SK-N-SH (cell line): ENCODE data around the gene BOC. TPM values are rescaled to one million over a fixed set of nuclear protein-coding genes. Genes with fewer than 3 reads are reported as not detected.

Experiments
- CTCF ChIA-PET: fragments of 300-600, 350-600 bp; formaldehyde crosslinking; extraction: SDS; loops from one replicate; lab custom pipeline; 2021; lab: Yijun Ruan, JAX
- POLR2A ChIA-PET: fragments of 350-600 bp; sonication (Branson Sonifier 250); formaldehyde crosslinking; extraction: SDS; loops from one replicate; lab custom pipeline; 2020; ENCODE audit warnings: antibody characterized with exemption, inconsistent platforms; lab: Yijun Ruan, JAX
- DNase-seq: peaks from one replicate; pipeline ENCODE4 v3.0.0; 2012
- H2AFZ ChIP-seq: fragments of 200-600 bp; sonication (generic); 2 replicates; pipeline ENCODE4 v1.8.1; 2016; ENCODE audit warnings: antibody characterized with exemption, mild to moderate bottlenecking, low read depth
- H3F3A ChIP-seq: fragments of 200-600 bp; sonication (generic); replicated peaks from 2 replicates; pipeline ENCODE3; 2016; ENCODE audit warnings: antibody characterized with exemption, mild to moderate bottlenecking; ENCODE audit not compliant: insufficient read depth
- H3K27ac ChIP-seq, 2 experiments: fragments of 200-500 bp in 1 of 2; fragments of 200-600 bp in 1 of 2; sonication (Bioruptor generic) in 1 of 2; sonication (generic), shearing (Covaris generic) in 1 of 2; 2 replicates each; pipeline versions ENCODE4 v1.5.1 to v1.6.1; 2014 to 2016; ENCODE audit warnings: low read depth in 2 of 2, inconsistent platforms in 1 of 2, low read length in 1 of 2, mild to moderate bottlenecking in 1 of 2, mixed read lengths in 1 of 2
- H3K27me3 ChIP-seq: fragments of 200-600 bp; sonication (generic), shearing (Covaris generic); 2 replicates; pipeline ENCODE4 v1.6.1; 2016; ENCODE audit warnings: mixed run types; ENCODE audit not compliant: insufficient read depth
- H3K36me3 ChIP-seq, 2 experiments: fragments of 200-500 bp in 1 of 2; fragments of 200-600 bp in 1 of 2; sonication (Bioruptor generic) in 1 of 2; sonication (generic) in 1 of 2; replicated peaks in 1 of 2; 2 replicates each; pipeline versions ENCODE3 to v1.5.1; 2014 to 2016; ENCODE audit warnings: low read length in 1 of 2, mild to moderate bottlenecking in 1 of 2; ENCODE audit not compliant: insufficient read depth in 2 of 2, control insufficient read depth in 1 of 2
- H3K4me1 ChIP-seq, 2 experiments: fragments of 200-500 bp in 1 of 2; fragments of 200-600 bp in 1 of 2; sonication (Bioruptor generic) in 1 of 2; sonication (generic), shearing (Covaris generic) in 1 of 2; 2 replicates each; pipeline versions ENCODE4 v1.5.1 to v1.6.1; 2014 to 2016; ENCODE audit warnings: low read depth in 1 of 2, low read length in 1 of 2, mixed run types in 1 of 2; ENCODE audit not compliant: insufficient read depth in 2 of 2, control insufficient read depth in 1 of 2
- H3K4me2 ChIP-seq: fragments of 200-600 bp; sonication (generic), shearing (Covaris generic); 2 replicates; pipeline ENCODE4 v1.6.1; 2017; ENCODE audit warnings: mixed run types
- H3K4me3 ChIP-seq, 2 experiments: fragments of 200-500 bp in 1 of 2; fragments of 200-600 bp in 1 of 2; sonication (Bioruptor generic) in 1 of 2; sonication (generic), shearing (Covaris generic) in 1 of 2; 2 replicates each; pipeline versions ENCODE4 v1.5.1 to v1.8.1; 2014 to 2016; ENCODE audit warnings: low read depth in 2 of 2, inconsistent platforms in 1 of 2, low read length in 1 of 2, mild to moderate bottlenecking in 1 of 2, mixed read lengths in 1 of 2, moderate library complexity in 1 of 2
- H3K79me2 ChIP-seq: fragments of 200-600 bp; sonication (generic); 2 replicates; pipeline ENCODE4 v1.8.1; 2017; ENCODE audit warnings: mild to moderate bottlenecking; ENCODE audit not compliant: insufficient read depth
- H3K9ac ChIP-seq: fragments of 200-600 bp; sonication (generic); 2 replicates; pipeline ENCODE4 v1.6.1; 2017; ENCODE audit warnings: mixed run types
- H3K9me2 ChIP-seq: fragments of 200-600 bp; sonication (generic); 2 replicates; pipeline ENCODE4 v1.6.1; 2017; ENCODE audit warnings: mixed run types
- H3K9me3 ChIP-seq: fragments of 200-600 bp; sonication (generic); 2 replicates; pipeline ENCODE4 v1.6.1; 2017; ENCODE audit warnings: mixed run types, mild to moderate bottlenecking, moderate library complexity
- H4K20me1 ChIP-seq: fragments of 200-600 bp; sonication (generic); 2 replicates; pipeline ENCODE4 v1.6.1; 2017; ENCODE audit warnings: mild to moderate bottlenecking, mixed run types; ENCODE audit not compliant: insufficient read depth
- CHD2 ChIP-seq: fragments of 150-350 bp; IDR thresholded peaks from 2 replicates; pipeline ENCODE4 v1.6.1; 2018; ENCODE audit warnings: low read length; ENCODE audit not compliant: partially characterized antibody
- ELF1 ChIP-seq: IDR thresholded peaks from 2 replicates; pipeline ENCODE4 v1.4.0; 2012
- EP300 ChIP-seq, 2 experiments: IDR thresholded peaks; 2 replicates each; pipeline versions ENCODE4 v1.4.0 to v1.6.1; 2012; ENCODE audit warnings: borderline replicate concordance in 1 of 2, low read depth in 1 of 2, low read length in 1 of 2
- EZH2phosphoT487 ChIP-seq: fragments of 200-600 bp; sonication (generic); IDR thresholded peaks from 2 replicates; pipeline ENCODE4 v1.6.1; 2017; ENCODE audit warnings: low read depth, mixed run types, mild to moderate bottlenecking, antibody characterized with exemption, moderate library complexity, borderline replicate concordance
- FOXM1 ChIP-seq: IDR thresholded peaks from 2 replicates; pipeline ENCODE4 v1.4.0; 2012; ENCODE audit warnings: low read depth, mild to moderate bottlenecking
- GABPA ChIP-seq: IDR thresholded peaks from 2 replicates; pipeline ENCODE4 v1.4.0; 2012; ENCODE audit warnings: low read depth, mild to moderate bottlenecking
- MXI1 ChIP-seq: IDR thresholded peaks from 2 replicates; pipeline ENCODE4 v1.6.1; 2012; ENCODE audit warnings: mild to moderate bottlenecking, low read depth, low read length, improper control_type of control experiment
- POLR2AphosphoS5 ChIP-seq: IDR thresholded peaks from 2 replicates; pipeline ENCODE4 v1.6.1; 2012; ENCODE audit warnings: low read depth, low read length
- RAD21 ChIP-seq: IDR thresholded peaks from 2 replicates; pipeline ENCODE4 v1.6.1; 2012; ENCODE audit warnings: mild to moderate bottlenecking, low read length
- SMC3 ChIP-seq: IDR thresholded peaks from 2 replicates; pipeline ENCODE4 v1.6.1; 2012; ENCODE audit warnings: low read depth, low read length, improper control_type of control experiment
- TCF12 ChIP-seq: IDR thresholded peaks from 2 replicates; pipeline ENCODE4 v1.4.0; 2012
- TEAD4 ChIP-seq: IDR thresholded peaks from 2 replicates; pipeline ENCODE4 v1.4.0; 2012; ENCODE audit warnings: mild to moderate bottlenecking, borderline replicate concordance; ENCODE audit not compliant: insufficient read depth
- YY1 ChIP-seq: IDR thresholded peaks from 2 replicates; pipeline ENCODE4 v1.4.0; 2012; ENCODE audit warnings: low read depth, mild to moderate bottlenecking
- WGBS: methylation state at CpG from one replicate; pipeline ENCODE4 v1.1.6; 2017; ENCODE audit warnings: low lambda C conversion rate; 5-methylcytosine and 5-hydroxymethylcytosine counted together
- polyA plus RNA-seq, 3 experiments: library from polyadenylated mRNA; depleted of rRNA; stranded (reverse); fragments of >200 nt; gene quantifications; 2 replicates each; pipeline ENCODE4 v1.2.3, GENCODE V29; 2012
- TF ChIP-seq, protein P1 (sequence below): IDR thresholded peaks from 2 replicates; pipeline ENCODE4 v1.4.0; 2012; ENCODE audit warnings: low read depth
- TF ChIP-seq, protein P2 (sequence below): fragments of 200-600 bp; sonication (generic); IDR thresholded peaks from 2 replicates; pipeline ENCODE4 v1.6.1; 2017; ENCODE audit warnings: antibody characterized with exemption, mild to moderate bottlenecking, moderate library complexity
- TF ChIP-seq, protein P3 (sequence below): IDR thresholded peaks from 2 replicates; pipeline ENCODE4 v1.4.0; 2012; ENCODE audit warnings: low read depth, borderline replicate concordance

BOC gene
- polyA plus RNA-seq, 1 of the 3 experiments (the other 2 are of a cell fraction) = 6.6 TPM

- Histone ChIP-seq H3K27ac (no peak overlapping the region), H3K4me1 (peaks cover 7 to 10% of the 10 kb centered on the region in 2 experiments), H3K9ac (no peak overlapping the region), H3K9me2 (no peaks in the 10 kb centered on the region), H3K36me3 (peaks cover 0 to 31% of the 10 kb centered on the region in 2 experiments), H2AFZ (no peak overlapping the region), H3K27me3 (no peaks in the 10 kb centered on the region), H3K4me2 (no peak overlapping the region), H4K20me1 (no peaks in the 10 kb centered on the region), H3K9me3 (no peaks in the 10 kb centered on the region), H3K79me2 (no peaks in the 10 kb centered on the region), H3K4me3 (no peak overlapping the region), H3F3A (no peaks in the 10 kb centered on the region)
- TF ChIP-seq MXI1 (no peak), GABPA (no peak), EP300 (IDR thresholded peaks at IDR 0.05; ENCODE audit: borderline replicate concordance in 1 of 2, low read depth in 1 of 2, low read length in 1 of 2) (no peak)
- TF ChIP-seq, protein P1, sequence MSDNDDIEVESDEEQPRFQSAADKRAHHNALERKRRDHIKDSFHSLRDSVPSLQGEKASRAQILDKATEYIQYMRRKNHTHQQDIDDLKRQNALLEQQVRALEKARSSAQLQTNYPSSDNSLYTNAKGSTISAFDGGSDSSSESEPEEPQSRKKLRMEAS = no peak
- WGBS = 96% methylated on average over 12 of the region's 12 CpGs
- ChIA-PET POLR2A (no interaction called here), CTCF (interaction anchor here (1.2 kb wide), 1 partner anchor 147 kb away, joined by 5 read pairs; no protein-coding TSS in a partner anchor)
- no peak for DNase-seq
These were observed 71.9 kb downstream of the BOC start for GRCh38 chr3:113283306-113283705.

DNA sequence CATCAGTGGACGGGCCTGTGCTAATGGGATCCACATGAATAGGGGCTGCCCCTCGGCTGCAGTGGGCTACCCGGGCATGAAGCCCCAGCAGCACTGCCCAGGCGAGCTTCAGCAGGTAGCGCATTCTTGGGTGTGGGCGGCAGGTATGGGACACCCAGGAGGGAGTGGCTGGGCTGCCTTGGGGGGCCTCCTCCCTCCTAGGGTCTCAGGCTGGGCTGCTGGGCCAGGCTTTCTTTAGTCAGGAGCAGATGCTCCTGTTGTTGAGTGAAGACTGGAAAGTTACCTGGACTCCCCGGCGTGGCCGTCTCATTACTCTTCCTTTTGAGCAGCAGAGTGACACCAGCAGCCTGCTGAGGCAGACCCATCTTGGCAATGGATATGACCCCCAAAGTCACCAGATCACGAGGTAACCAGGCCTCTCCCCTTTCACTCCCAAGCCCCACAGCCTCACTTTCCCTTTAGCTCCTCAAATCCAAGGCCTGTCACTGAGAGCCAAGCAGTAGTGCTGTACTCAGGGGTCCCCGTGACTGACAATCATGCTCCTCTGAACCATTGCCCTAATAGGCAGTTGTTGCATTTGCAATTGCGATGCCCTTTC is 73.2 kb downstream of the BOC start:
- TF ChIP-seq ELF1 (no peak), TCF12 (no peak), TEAD4 (no peak), MXI1 (no peak), RAD21 (no peak), FOXM1 (no peak), CHD2 (no peak), POLR2AphosphoS5 (no peak), YY1 (no peak), SMC3 (no peak), EZH2phosphoT487 (no peak)
- TF ChIP-seq, protein P2, sequence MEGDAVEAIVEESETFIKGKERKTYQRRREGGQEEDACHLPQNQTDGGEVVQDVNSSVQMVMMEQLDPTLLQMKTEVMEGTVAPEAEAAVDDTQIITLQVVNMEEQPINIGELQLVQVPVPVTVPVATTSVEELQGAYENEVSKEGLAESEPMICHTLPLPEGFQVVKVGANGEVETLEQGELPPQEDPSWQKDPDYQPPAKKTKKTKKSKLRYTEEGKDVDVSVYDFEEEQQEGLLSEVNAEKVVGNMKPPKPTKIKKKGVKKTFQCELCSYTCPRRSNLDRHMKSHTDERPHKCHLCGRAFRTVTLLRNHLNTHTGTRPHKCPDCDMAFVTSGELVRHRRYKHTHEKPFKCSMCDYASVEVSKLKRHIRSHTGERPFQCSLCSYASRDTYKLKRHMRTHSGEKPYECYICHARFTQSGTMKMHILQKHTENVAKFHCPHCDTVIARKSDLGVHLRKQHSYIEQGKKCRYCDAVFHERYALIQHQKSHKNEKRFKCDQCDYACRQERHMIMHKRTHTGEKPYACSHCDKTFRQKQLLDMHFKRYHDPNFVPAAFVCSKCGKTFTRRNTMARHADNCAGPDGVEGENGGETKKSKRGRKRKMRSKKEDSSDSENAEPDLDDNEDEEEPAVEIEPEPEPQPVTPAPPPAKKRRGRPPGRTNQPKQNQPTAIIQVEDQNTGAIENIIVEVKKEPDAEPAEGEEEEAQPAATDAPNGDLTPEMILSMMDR = no peak
- TF ChIP-seq, protein P3, sequence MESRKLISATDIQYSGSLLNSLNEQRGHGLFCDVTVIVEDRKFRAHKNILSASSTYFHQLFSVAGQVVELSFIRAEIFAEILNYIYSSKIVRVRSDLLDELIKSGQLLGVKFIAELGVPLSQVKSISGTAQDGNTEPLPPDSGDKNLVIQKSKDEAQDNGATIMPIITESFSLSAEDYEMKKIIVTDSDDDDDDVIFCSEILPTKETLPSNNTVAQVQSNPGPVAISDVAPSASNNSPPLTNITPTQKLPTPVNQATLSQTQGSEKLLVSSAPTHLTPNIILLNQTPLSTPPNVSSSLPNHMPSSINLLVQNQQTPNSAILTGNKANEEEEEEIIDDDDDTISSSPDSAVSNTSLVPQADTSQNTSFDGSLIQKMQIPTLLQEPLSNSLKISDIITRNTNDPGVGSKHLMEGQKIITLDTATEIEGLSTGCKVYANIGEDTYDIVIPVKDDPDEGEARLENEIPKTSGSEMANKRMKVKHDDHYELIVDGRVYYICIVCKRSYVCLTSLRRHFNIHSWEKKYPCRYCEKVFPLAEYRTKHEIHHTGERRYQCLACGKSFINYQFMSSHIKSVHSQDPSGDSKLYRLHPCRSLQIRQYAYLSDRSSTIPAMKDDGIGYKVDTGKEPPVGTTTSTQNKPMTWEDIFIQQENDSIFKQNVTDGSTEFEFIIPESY = no peak
- H3K4me2 ChIP-seq = no peak overlapping the region
- DNase-seq = no peak
- H3K9ac ChIP-seq = no peak overlapping the region
- H3K27ac ChIP-seq = no peak overlapping the region
- H3K9me2 ChIP-seq = no peaks in the 10 kb centered on the region
- H3K36me3 ChIP-seq = peaks cover 0 to 26% of the 10 kb centered on the region in 2 experiments
- no peaks in the 10 kb centered on the region for H4K20me1 ChIP-seq
- WGBS = 88% methylated on average over 7 of the region's 12 CpGs
- no peaks in the 10 kb centered on the region for H3K27me3 ChIP-seq
- peaks cover 7 to 10% of the 10 kb centered on the region in 2 experiments for H3K4me1 ChIP-seq
- no peaks in the 10 kb centered on the region for H3K9me3 ChIP-seq
- ChIA-PET POLR2A (no interaction called here), CTCF (interaction anchor here (1.2 to 11.7 kb wide), 2 partner anchors 148 to 230 kb away, joined by 5 to 120 read pairs; no protein-coding TSS in a partner anchor)
- no peaks in the 10 kb centered on the region for H3K79me2 ChIP-seq
- no peak overlapping the region for H3K4me3 ChIP-seq
- H3F3A ChIP-seq = no peaks in the 10 kb centered on the region
- no peak overlapping the region for H2AFZ ChIP-seq
